ENCODE data around the gene TYRO3. TPM values are rescaled to one million over a fixed set of nuclear protein-coding genes. Genes with fewer than 3 reads are reported as not detected.

Gene TYRO3
- total RNA-seq, 6 donors from 2014 or later, result 2.1 to 17.1 (median 9.0) TPM

GRCh38 chr15:41627203-41627602 is 68.2 kb downstream of the TYRO3 start:
- Histone ChIP-seq H3K9me3 (no peaks in the 10 kb centered on the region), H3K4me3 (no peak overlapping the region), H3K36me3 (no peaks in the 10 kb centered on the region), H3K4me1 (peaks cover 0 to 4% (median under 1%) of the 10 kb centered on the region in 4 donors), H3K27ac (no peak overlapping the region), H3K27me3 (no peaks in the 10 kb centered on the region)
- no peak for ATAC-seq (ENCODE audit: low FRiP score in 2 of 2)
- 89 to 97% methylated on average over 1 of the region's 1 CpG for WGBS, 2 donors
- TF ChIP-seq EP300 (IDR thresholded peaks at IDR 0.05) (no peak), POLR2A (IDR thresholded peaks at IDR 0.05) (no peak), POLR2AphosphoS5 (IDR thresholded peaks at IDR 0.05) (no peak)
- no peak for DNase-seq

GRCh38 chr15:41629463-41629862 is 70.5 kb downstream of the TYRO3 start:
- H3K27me3 ChIP-seq, result no peaks in the 10 kb centered on the region
- TF ChIP-seq EP300 (IDR thresholded peaks at IDR 0.05) (no peak), POLR2AphosphoS5 (IDR thresholded peaks at IDR 0.05) (no peak)
- DNase-seq (no peak), ATAC-seq (ENCODE audit: low FRiP score in 2 of 2) (no peak)
- no peak overlapping the region for H3K27ac ChIP-seq
- H3K4me1 ChIP-seq, result peaks cover 0 to 5% (median 0%) of the 10 kb centered on the region in 4 donors
- 85 to 94% methylated on average over 4 of the region's 4 CpGs for WGBS, 2 donors
- no peak overlapping the region for H3K4me3 ChIP-seq
- H3K9me3 ChIP-seq, result no peaks in the 10 kb centered on the region
- no peaks in the 10 kb centered on the region for H3K36me3 ChIP-seq

- WGBS, 2 donors, result 85 to 87% methylated on average over 5 of the region's 5 CpGs
Observed at GRCh38 chr15:41629883-41630282, 70.9 kb downstream of the TYRO3 start.

GRCh38 chr15:41630616-41631217 is 71.7 kb downstream of the TYRO3 start:
- DNase-seq, result no peak
- Histone ChIP-seq H3K4me3 (no peak overlapping the region), H3K9me3 (no peaks in the 10 kb centered on the region), H3K4me1 (peaks cover 0 to 8% (median 0%) of the 10 kb centered on the region in 4 donors), H3K36me3 (no peaks in the 10 kb centered on the region), H3K27ac (no peak overlapping the region), H3K27me3 (no peaks in the 10 kb centered on the region)
- ATAC-seq (ENCODE audit: low FRiP score in 2 of 2), result no peak
- TF ChIP-seq POLR2A (IDR thresholded peaks at IDR 0.05) (no peak), EP300 (IDR thresholded peaks at IDR 0.05) (no peak), POLR2AphosphoS5 (IDR thresholded peaks at IDR 0.05) (no peak), CTCF (IDR thresholded peaks at IDR 0.05) (no peak)
- WGBS, 2 donors, result 78 to 79% methylated on average over 3 of the region's 3 CpGs

More at GRCh38 chr15:41629883-41630282, 70.9 kb downstream of the TYRO3 start:
- H3K4me1 ChIP-seq, result peaks cover 0 to 8% (median 0%) of the 10 kb centered on the region in 4 donors
- ATAC-seq (ENCODE audit: low FRiP score in 2 of 2), result no peak
- no peak for DNase-seq
- no peaks in the 10 kb centered on the region for H3K27me3 ChIP-seq
- no peak overlapping the region for H3K27ac ChIP-seq
- H3K4me3 ChIP-seq, result no peak overlapping the region
- no peaks in the 10 kb centered on the region for H3K9me3 ChIP-seq
- TF ChIP-seq EP300 (IDR thresholded peaks at IDR 0.05), result no peak
- no peak for TF ChIP-seq CTCF (IDR thresholded peaks at IDR 0.05)
- TF ChIP-seq POLR2A (IDR thresholded peaks at IDR 0.05), result no peak
- no peak for TF ChIP-seq POLR2AphosphoS5 (IDR thresholded peaks at IDR 0.05)
- H3K36me3 ChIP-seq, result no peaks in the 10 kb centered on the region

GRCh38 chr15:41631880-41632470 is 73.0 kb downstream of the TYRO3 start:
- Histone ChIP-seq H3K9me3 (no peaks in the 10 kb centered on the region), H3K4me1 (peaks cover 0 to 8% (median 0%) of the 10 kb centered on the region in 4 donors), H3K27ac (no peak overlapping the region), H3K27me3 (no peaks in the 10 kb centered on the region), H3K36me3 (no peaks in the 10 kb centered on the region), H3K4me3 (no peak overlapping the region)
- TF ChIP-seq POLR2A (IDR thresholded peaks at IDR 0.05) (no peak), CTCF (IDR thresholded peaks at IDR 0.05) (no peak), POLR2AphosphoS5 (IDR thresholded peaks at IDR 0.05) (no peak), EP300 (IDR thresholded peaks at IDR 0.05) (no peak)
- ATAC-seq (ENCODE audit: low FRiP score in 2 of 2) (no peak), DNase-seq (no peak)
- WGBS, 2 donors, result 89 to 92% methylated on average over 3 of the region's 3 CpGs

Other genes starting within 250 kb of the TYRO3 start
- gene OIP5, start 226.6 kb upstream of the TYRO3 start, total RNA-seq, result 1 to 10 TPM in 2 of 6 donors, under 1 TPM in 1, not detected in 3; 0.46 to 1.1 (median 1.1) TPM
- 10 to 100 TPM in 2 of 6 donors, 1 to 10 TPM in 4; 6.8 to 22.0 (median 8.3) TPM for gene NUSAP1, start 226.3 kb upstream of the TYRO3 start, total RNA-seq
- gene NDUFAF1, start 156.7 kb upstream of the TYRO3 start, total RNA-seq, result 10 to 100 TPM in 5 of 6 donors, 1 to 10 TPM in 1; 8.3 to 25.1 (median 14.0) TPM
- 10 to 100 TPM; 22.6 to 58.1 (median 27.2) TPM for gene RTF1, start 142.1 kb upstream of the TYRO3 start, total RNA-seq
- 1 to 10 TPM in 2 of 6 donors, under 1 TPM in 2, not detected in 2; 0.30 to 5.2 (median 0.95) TPM for gene ITPKA, start 65.3 kb upstream of the TYRO3 start, total RNA-seq
- gene LTK, start 45.4 kb upstream of the TYRO3 start, total RNA-seq, result 10 to 100 TPM in 2 of 6 donors, 1 to 10 TPM in 4; 2.2 to 23.0 (median 5.7) TPM
- gene RPAP1, start 15.0 kb upstream of the TYRO3 start, total RNA-seq, result 10 to 100 TPM; 22.0 to 92.2 (median 33.2) TPM
- 10 to 100 TPM; 22.8 to 54.5 (median 33.4) TPM for gene MGA, start 101.2 kb downstream of the TYRO3 start, total RNA-seq
- 10 to 100 TPM; 12.8 to 83.8 (median 26.8) TPM for gene MAPKBP1, start 215.3 kb downstream of the TYRO3 start, total RNA-seq